Measurements from ENCODE around the gene INO80.
A peak's percentile ranks its signal among the peaks of the same experiment; 100 is the strongest.

Gene INO80

DNA sequence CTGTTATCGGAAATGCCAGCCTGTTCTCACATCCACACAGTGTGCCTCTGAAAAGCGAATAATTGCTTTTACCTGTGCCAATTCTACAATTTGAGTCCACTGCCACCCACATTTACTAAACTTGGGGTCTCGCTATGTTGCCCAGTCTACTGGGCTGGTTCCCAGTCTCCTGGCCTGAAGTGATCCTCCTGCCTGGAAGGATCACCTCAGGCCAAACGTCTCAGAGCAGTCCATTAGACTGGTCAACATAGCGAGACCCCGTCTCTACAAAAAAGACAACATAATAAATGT lies 827 bp upstream of the INO80 start:
- no peak for DNase-seq (ENCODE audit: low spot score)
- in situ Hi-C loops (cut with MboI; ENCODE audit: low pct_unique_long_range_greater_than_20kb, low sequenced_read_pairs, unreplicated experiment) = no loop called here
- TF ChIP-seq, protein P1, sequence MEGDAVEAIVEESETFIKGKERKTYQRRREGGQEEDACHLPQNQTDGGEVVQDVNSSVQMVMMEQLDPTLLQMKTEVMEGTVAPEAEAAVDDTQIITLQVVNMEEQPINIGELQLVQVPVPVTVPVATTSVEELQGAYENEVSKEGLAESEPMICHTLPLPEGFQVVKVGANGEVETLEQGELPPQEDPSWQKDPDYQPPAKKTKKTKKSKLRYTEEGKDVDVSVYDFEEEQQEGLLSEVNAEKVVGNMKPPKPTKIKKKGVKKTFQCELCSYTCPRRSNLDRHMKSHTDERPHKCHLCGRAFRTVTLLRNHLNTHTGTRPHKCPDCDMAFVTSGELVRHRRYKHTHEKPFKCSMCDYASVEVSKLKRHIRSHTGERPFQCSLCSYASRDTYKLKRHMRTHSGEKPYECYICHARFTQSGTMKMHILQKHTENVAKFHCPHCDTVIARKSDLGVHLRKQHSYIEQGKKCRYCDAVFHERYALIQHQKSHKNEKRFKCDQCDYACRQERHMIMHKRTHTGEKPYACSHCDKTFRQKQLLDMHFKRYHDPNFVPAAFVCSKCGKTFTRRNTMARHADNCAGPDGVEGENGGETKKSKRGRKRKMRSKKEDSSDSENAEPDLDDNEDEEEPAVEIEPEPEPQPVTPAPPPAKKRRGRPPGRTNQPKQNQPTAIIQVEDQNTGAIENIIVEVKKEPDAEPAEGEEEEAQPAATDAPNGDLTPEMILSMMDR (IDR thresholded peaks at IDR 0.05; ENCODE audit: extremely low read depth, insufficient read depth, missing control alignments) = no peak

GRCh38 chr15:41115652-41116115 lies 396 bp downstream of the INO80 start:
- TF ChIP-seq, protein P1 (IDR thresholded peaks at IDR 0.05; ENCODE audit: extremely low read depth, insufficient read depth, missing control alignments) = no peak
- no peak for DNase-seq (ENCODE audit: low spot score)
- in situ Hi-C loops (cut with MboI; ENCODE audit: low pct_unique_long_range_greater_than_20kb, low sequenced_read_pairs, unreplicated experiment) = no loop called here

DNA sequence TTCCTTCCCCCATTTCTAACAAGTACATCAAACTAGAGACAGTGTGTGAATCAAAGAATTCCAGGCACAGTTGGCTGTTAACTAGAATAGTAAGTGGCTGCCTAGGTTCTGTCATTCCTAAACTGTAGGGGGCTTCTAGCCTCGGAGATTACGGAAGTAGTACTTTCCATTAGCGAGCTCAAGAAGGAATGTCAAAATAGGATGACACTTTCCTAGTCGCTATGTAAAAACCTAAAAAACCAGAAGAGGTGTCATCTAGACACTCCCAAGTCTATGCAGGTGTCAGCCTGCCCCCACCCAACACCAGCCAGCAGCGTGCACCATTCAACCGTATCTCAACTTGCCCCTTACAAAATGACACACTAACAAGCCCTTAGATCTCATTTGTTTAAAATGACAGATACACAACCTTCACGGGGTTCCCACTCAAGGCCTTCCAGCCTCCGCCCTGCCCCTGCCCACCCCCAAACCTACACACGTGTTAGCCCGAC lies 874 bp downstream of the INO80 start:
- DNase-seq (ENCODE audit: low spot score) = peak; percentile 70
- TF ChIP-seq, protein P1 (IDR thresholded peaks at IDR 0.05; ENCODE audit: extremely low read depth, insufficient read depth, missing control alignments) = no peak
- in situ Hi-C loops (cut with MboI; ENCODE audit: low pct_unique_long_range_greater_than_20kb, low sequenced_read_pairs, unreplicated experiment) = no loop called here

GRCh38 chr15:41106947-41107346 lies 9.1 kb downstream of the INO80 start:
- in situ Hi-C loops (cut with MboI; ENCODE audit: low pct_unique_long_range_greater_than_20kb, low sequenced_read_pairs, unreplicated experiment) = no loop called here
- TF ChIP-seq, protein P1 (IDR thresholded peaks at IDR 0.05; ENCODE audit: extremely low read depth, insufficient read depth, missing control alignments) = no peak
- no peak for DNase-seq (ENCODE audit: low spot score)

DNA sequence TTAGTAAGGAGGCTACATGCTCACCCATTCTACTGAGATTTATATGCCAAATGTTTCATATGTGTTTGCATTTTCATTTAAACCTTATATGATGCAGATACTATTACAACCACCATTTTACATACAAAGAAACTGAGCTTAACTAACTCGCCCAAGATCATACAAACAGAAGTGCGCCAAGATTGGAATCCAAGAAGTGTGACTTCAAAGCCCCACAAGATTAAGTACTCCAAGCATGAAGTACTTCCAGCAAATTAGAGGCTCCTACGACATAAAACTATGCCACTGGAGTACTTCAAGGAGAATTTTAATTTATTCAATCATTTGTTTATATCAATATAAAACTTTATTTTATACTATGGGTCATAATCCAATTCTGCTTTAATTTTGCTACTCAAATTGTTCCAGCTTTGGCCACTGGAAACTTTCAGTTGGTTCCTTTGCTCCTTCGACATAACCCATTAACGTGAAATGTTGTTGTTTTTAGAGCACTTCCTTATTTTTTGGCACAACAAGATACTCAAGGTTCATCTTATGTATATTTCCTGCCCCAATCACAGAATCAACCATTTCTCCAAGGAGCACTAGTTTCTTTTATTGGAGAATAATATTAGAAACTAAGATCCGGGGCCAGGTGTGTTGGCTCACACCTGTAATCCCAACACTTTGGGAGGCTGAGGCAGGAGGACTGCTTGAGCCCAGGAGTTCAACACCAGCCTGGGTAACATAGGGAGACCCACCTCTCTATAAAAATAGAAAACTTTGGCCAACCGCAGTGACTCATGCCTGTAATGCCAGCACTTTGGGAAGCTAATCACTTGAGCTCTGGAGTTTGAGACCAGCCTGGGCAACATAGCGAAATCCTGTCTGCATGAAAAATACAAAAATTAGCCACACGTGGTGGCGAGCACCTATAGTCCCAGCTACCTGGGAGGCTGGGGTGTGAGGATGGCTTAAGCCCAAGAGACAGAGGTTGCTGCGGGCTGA lies 10.4 kb downstream of the INO80 start:
- TF ChIP-seq, protein P1 (IDR thresholded peaks at IDR 0.05; ENCODE audit: extremely low read depth, insufficient read depth, missing control alignments) = no peak
- in situ Hi-C loops (cut with MboI; ENCODE audit: low pct_unique_long_range_greater_than_20kb, low sequenced_read_pairs, unreplicated experiment) = no loop called here
- DNase-seq (ENCODE audit: low spot score) = no peak

DNA sequence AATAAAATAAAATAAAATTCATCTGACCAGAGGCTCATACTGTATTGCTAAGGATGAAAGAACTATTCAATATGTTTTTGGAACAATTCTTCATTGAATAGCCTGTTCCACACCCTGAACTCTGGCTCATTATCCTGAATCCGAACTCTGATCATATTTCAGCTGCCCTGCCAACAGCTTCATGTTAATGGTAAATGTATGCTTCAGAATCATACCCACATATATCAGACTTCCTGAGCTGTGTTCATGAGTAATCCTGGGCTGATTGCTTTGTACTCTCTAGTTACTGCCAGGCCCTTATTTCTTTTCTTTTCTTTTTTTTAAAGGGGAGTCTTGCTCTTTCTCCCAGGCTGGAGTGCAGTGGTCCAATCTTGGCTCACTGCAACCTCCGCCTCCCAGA lies 11.8 kb downstream of the INO80 start:
- TF ChIP-seq, protein P1 (IDR thresholded peaks at IDR 0.05; ENCODE audit: extremely low read depth, insufficient read depth, missing control alignments) = no peak

More for the DNA sequence above, 11.8 kb downstream of the INO80 start:
- DNase-seq (ENCODE audit: low spot score) = no peak
- in situ Hi-C loops (cut with MboI; ENCODE audit: low pct_unique_long_range_greater_than_20kb, low sequenced_read_pairs, unreplicated experiment) = no loop called here
